ENCODE data around the gene CDK4. TPM values are rescaled to one million over a fixed set of nuclear protein-coding genes. Genes with fewer than 3 reads are reported as not detected.
A peak's percentile ranks its signal among the peaks of the same experiment; 100 is the strongest.
"Not testable (repeated sequence)": the region's sequence is repeated elsewhere in the genome, so short reads cannot be mapped to it uniquely, and the experiment has no call there.

CDK4 gene
- total and polyA plus RNA-seq, 10 donors: 34.3 to 77.8 (median 53.3) TPM

GRCh38 chr12:57724003-57724935 is 27.8 kb downstream of the CDK4 start:
- 86 to 92% (median 89%) methylated on average over 12 of the region's 12 CpGs for WGBS, 5 donors
- peaks cover 0 to 67% (median 56%) of the 10 kb centered on the region in 6 donors for H3K36me3 ChIP-seq
- H3K9me3 ChIP-seq: no peaks in the 10 kb centered on the region
- no peak overlapping the region for H3K4me3 ChIP-seq
- no peak overlapping the region for H3K27ac ChIP-seq
- peak; percentile 33 to 55 (median 51) for TF ChIP-seq POLR2AphosphoS5 (IDR thresholded peaks at IDR 0.05)
- TF ChIP-seq CTCF (IDR thresholded peaks at IDR 0.05 in 8 of 11, conservative IDR thresholded peaks at IDR 0.05 in 3 of 11): no peak
- H3K27me3 ChIP-seq (replicated peaks in 1 of 7): no peaks in the 10 kb centered on the region
- no peak for DNase-seq
- intact Hi-C loops (cut with DNase I; ENCODE audit: low total_unique reads): no loop called here
- H3K4me1 ChIP-seq: peaks cover 0 to 24% (median 7%) of the 10 kb centered on the region in 6 donors

- Histone ChIP-seq H3K9me3 (no peaks in the 10 kb centered on the region), H3K27me3 (replicated peaks in 1 of 7) (no peaks in the 10 kb centered on the region), H3K36me3 (peaks cover 0 to 67% (median 61%) of the 10 kb centered on the region in 6 donors), H3K27ac (no peak overlapping the region), H3K4me3 (no peak overlapping the region), H3K4me1 (peaks cover 0 to 24% (median 7%) of the 10 kb centered on the region in 6 donors)
- no peak for DNase-seq
- 61 to 72% (median 71%) methylated on average over 2 of the region's 2 CpGs for WGBS, 5 donors
- intact Hi-C loops (cut with DNase I; ENCODE audit: low total_unique reads): no loop called here
- no peak for TF ChIP-seq POLR2AphosphoS5 (IDR thresholded peaks at IDR 0.05)
- no peak for TF ChIP-seq CTCF (IDR thresholded peaks at IDR 0.05 in 8 of 11, conservative IDR thresholded peaks at IDR 0.05 in 3 of 11)
- TF ChIP-seq POLR2A (IDR thresholded peaks at IDR 0.05): no peak
Observed at GRCh38 chr12:57723630-57723962, 28.5 kb downstream of the CDK4 start.

GRCh38 chr12:57722716-57723629 is 29.1 kb downstream of the CDK4 start:
- TF ChIP-seq POLR2AphosphoS5 (IDR thresholded peaks at IDR 0.05): peak; percentile 31 to 79 (median 50)
- TF ChIP-seq POLR2A (IDR thresholded peaks at IDR 0.05): no peak
- intact Hi-C loops (cut with DNase I; ENCODE audit: low total_unique reads): no loop called here
- Histone ChIP-seq H3K4me3 (no peak overlapping the region), H3K27ac (no peak overlapping the region), H3K4me1 (peaks cover 0 to 24% (median 7%) of the 10 kb centered on the region in 6 donors), H3K36me3 (peaks cover 0 to 67% (median 61%) of the 10 kb centered on the region in 6 donors), H3K9me3 (no peaks in the 10 kb centered on the region), H3K27me3 (replicated peaks in 1 of 7) (no peaks in the 10 kb centered on the region)
- WGBS, 5 donors: 68 to 79% (median 72%) methylated on average over 11 of the region's 11 CpGs
- DNase-seq: no peak

GRCh38 chr12:57721846-57722608 is 30.1 kb downstream of the CDK4 start:
- intact Hi-C loops (cut with DNase I; ENCODE audit: low total_unique reads); DNase-seq; H3K27me3 ChIP-seq (replicated peaks in 1 of 7); H3K4me3 ChIP-seq; H3K27ac ChIP-seq; H3K9me3 ChIP-seq: not testable (repeated sequence)
- peak; percentile 14 to 52 (median 15) for TF ChIP-seq POLR2AphosphoS5 (IDR thresholded peaks at IDR 0.05)
- WGBS, 5 donors: 93 to 96% (median 95%) methylated on average over 16 of the region's 16 CpGs
- Histone ChIP-seq H3K36me3 (peaks cover 0 to 67% (median 61%) of the 10 kb centered on the region in 6 donors), H3K4me1 (peaks cover 0 to 21% (median 7%) of the 10 kb centered on the region in 6 donors)

All from spleen (tissue), 11 donors.